ENCODE data around the gene PRDM15.
"Not testable (repeated sequence)": the region's sequence is repeated elsewhere in the genome, so short reads cannot be mapped to it uniquely, and the experiment has no call there.

PRDM15 gene

GRCh38 chr21:41808094-41808493 lies 71.0 kb downstream of the PRDM15 start:
- no peak for DNase-seq

- no peak for DNase-seq
Measured at GRCh38 chr21:41806773-41807172, 72.4 kb downstream of the PRDM15 start.

GRCh38 chr21:41805643-41806042 lies 73.5 kb downstream of the PRDM15 start:
- no peak for DNase-seq

GRCh38 chr21:41805038-41805437 lies 74.1 kb downstream of the PRDM15 start:
- no peak for DNase-seq

GRCh38 chr21:41804381-41804780 lies 74.8 kb downstream of the PRDM15 start:
- no peak for DNase-seq

GRCh38 chr21:41803316-41803715 lies 75.8 kb downstream of the PRDM15 start:
- no peak for DNase-seq

- DNase-seq = peak in 48 of 56 donors; percentile 6 to 85 (median 41)
Measured at GRCh38 chr21:41802684-41803083, 76.5 kb downstream of the PRDM15 start.

- DNase-seq = no peak
Measured at GRCh38 chr21:41802198-41802584, 77.0 kb downstream of the PRDM15 start.

- DNase-seq = no peak
Measured at GRCh38 chr21:41801321-41802197, 77.6 kb downstream of the PRDM15 start.

GRCh38 chr21:41800425-41801320 lies 78.5 kb downstream of the PRDM15 start:
- DNase-seq = no peak

- no peak for DNase-seq
Measured at GRCh38 chr21:41799763-41800162, 79.4 kb downstream of the PRDM15 start.

- no peak for DNase-seq
Measured at GRCh38 chr21:41798326-41798725, 80.8 kb downstream of the PRDM15 start.

- no peak for DNase-seq
Measured at GRCh38 chr21:41796476-41797080, 82.6 kb downstream of the PRDM15 start.

- DNase-seq = no peak
Measured at GRCh38 chr21:41795726-41796125, 83.4 kb downstream of the PRDM15 start.

- DNase-seq = no peak
Measured at GRCh38 chr21:41794600-41794999, 84.5 kb downstream of the PRDM15 start.

- DNase-seq = no peak
Measured at GRCh38 chr21:41792711-41793110, 86.4 kb downstream of the PRDM15 start.

GRCh38 chr21:41786509-41786987 lies 92.6 kb downstream of the PRDM15 start:
- no peak for DNase-seq

GRCh38 chr21:41785262-41785661 lies 93.9 kb downstream of the PRDM15 start:
- DNase-seq = not testable (repeated sequence)

GRCh38 chr21:41784456-41785102 lies 94.6 kb downstream of the PRDM15 start:
- no peak for DNase-seq

GRCh38 chr21:41783476-41784180 lies 95.5 kb downstream of the PRDM15 start:
- no peak for DNase-seq

- DNase-seq = no peak
Measured at GRCh38 chr21:41781050-41781410, 98.1 kb downstream of the PRDM15 start.
